ENCODE data around the gene SHLD2.
A peak's percentile ranks its signal among the peaks of the same experiment; 100 is the strongest.
"Not testable (repeated sequence)": the region's sequence is repeated elsewhere in the genome, so short reads cannot be mapped to it uniquely, and the experiment has no call there.

SHLD2 gene

GRCh38 chr10:87094373-87095235 is at the start of gene SHLD2, which contains the start of gene GLUD1:
SHLD2 (plus strand) TSS chr10:87095206; CDS start chr10:87151355, 56,149 bp downstream.
GLUD1 (minus strand) TSS chr10:87094843; CDS start chr10:87094769, 74 bp downstream.
- peak; percentile 74 for DNase-seq

GRCh38 chr10:87045434-87045938 is 49.5 kb upstream of the SHLD2 start:
- DNase-seq, result no peak

- no peak for DNase-seq
Measured at GRCh38 chr10:87053111-87053510, 41.9 kb upstream of the SHLD2 start.

- DNase-seq, result no peak
Measured at GRCh38 chr10:87053577-87054181, 41.3 kb upstream of the SHLD2 start.

- peak; percentile 89 for DNase-seq
Measured at GRCh38 chr10:87054373-87055295, 40.4 kb upstream of the SHLD2 start.

- no peak for DNase-seq
Measured at GRCh38 chr10:87058171-87058570, 36.8 kb upstream of the SHLD2 start.

- no peak for DNase-seq
Measured at GRCh38 chr10:87059401-87059800, 35.6 kb upstream of the SHLD2 start.

- no peak for DNase-seq
Measured at GRCh38 chr10:87060280-87060928, 34.6 kb upstream of the SHLD2 start.

GRCh38 chr10:87064651-87065050 is 30.4 kb upstream of the SHLD2 start:
- DNase-seq, result no peak

- DNase-seq, result no peak
Measured at GRCh38 chr10:87066178-87066577, 28.8 kb upstream of the SHLD2 start.

GRCh38 chr10:87066865-87067264 is 28.1 kb upstream of the SHLD2 start:
- no peak for DNase-seq

- no peak for DNase-seq
Measured at GRCh38 chr10:87068281-87068680, 26.7 kb upstream of the SHLD2 start.

- DNase-seq, result no peak
Measured at GRCh38 chr10:87072449-87072848, 22.6 kb upstream of the SHLD2 start.

GRCh38 chr10:87076421-87076820 is 18.6 kb upstream of the SHLD2 start:
- DNase-seq, result not testable (repeated sequence)

- no peak for DNase-seq
Measured at GRCh38 chr10:87079106-87079836, 15.7 kb upstream of the SHLD2 start.

GRCh38 chr10:87080621-87081020 is 14.4 kb upstream of the SHLD2 start:
- DNase-seq, result not testable (repeated sequence)

- not testable (repeated sequence) for DNase-seq
Measured at GRCh38 chr10:87081574-87081973, 13.4 kb upstream of the SHLD2 start.

- peak; percentile 67 for DNase-seq
Measured at GRCh38 chr10:87082219-87082618, 12.8 kb upstream of the SHLD2 start.

GRCh38 chr10:87083576-87084290 is 11.3 kb upstream of the SHLD2 start:
- not testable (repeated sequence) for DNase-seq

- DNase-seq, result peak; percentile 30
Measured at GRCh38 chr10:87084291-87084782, 10.7 kb upstream of the SHLD2 start.

- DNase-seq, result no peak
Measured at GRCh38 chr10:87085537-87085936, 9.5 kb upstream of the SHLD2 start.

Measured in NCI-H226 (cell line).